BLaER1 treated with 17β-estradiol and CSF1 and Interleukin-3, amounts not matched to agents 10 nM and 100 nM (cell line): ENCODE data around the gene ARPC2.

ENCODE experiments used
- H3K27ac ChIP-seq, 11 experiments: shearing (Covaris generic); formaldehyde crosslinking; 2 replicates each; pipeline ENCODE4 v1.8.1; 2022
- H3K27me3 ChIP-seq, 11 experiments: shearing (Covaris generic); formaldehyde crosslinking; 2 replicates each; pipeline ENCODE4 v1.8.1; 2022
- H3K36me3 ChIP-seq, 11 experiments: shearing (Covaris generic); formaldehyde crosslinking; 2 replicates each; pipeline ENCODE4 v1.8.1; 2022
- H3K4me1 ChIP-seq, 10 experiments: shearing (Covaris generic); formaldehyde crosslinking; 2 replicates each; pipeline ENCODE4 v1.8.1; 2022
- H3K4me2 ChIP-seq, 11 experiments: shearing (Covaris generic); formaldehyde crosslinking; 2 replicates each; pipeline ENCODE4 v1.8.1; 2022
- H3K4me3 ChIP-seq, 10 experiments: shearing (Covaris generic); formaldehyde crosslinking; 2 replicates each; pipeline ENCODE4 v1.8.1; 2022
- H3K9ac ChIP-seq, 11 experiments: shearing (Covaris generic); formaldehyde crosslinking; 2 replicates each; pipeline ENCODE4 v1.8.1; 2022
- H3K9me3 ChIP-seq, 11 experiments: shearing (Covaris generic); formaldehyde crosslinking; replicated peaks in 1 of 11; 2 replicates each; pipeline ENCODE4 v1.8.1; 2022
- H4K20me1 ChIP-seq, 11 experiments: shearing (Covaris generic); formaldehyde crosslinking; 2 replicates each; pipeline ENCODE4 v1.8.1; 2022
- Cebpa-rat ChIP-seq, 11 experiments: shearing (Covaris generic); IDR thresholded peaks; 2 replicates each; pipeline ENCODE4 v1.8.1; 2022

Gene ARPC2

GRCh38 chr2:218261423-218262236 is 44.6 kb downstream of the ARPC2 start:
- peaks cover 0 to 54% (median 24%) of the 10 kb centered on the region in 11 experiments; a peak in 18 of 22 replicates for H4K20me1 ChIP-seq
- peak overlapping the region; percentile 78 to 98 (median 87) for H3K4me2 ChIP-seq
- H3K4me3 ChIP-seq: peak overlapping the region in 8 of 10 experiments; percentile 24 to 63 (median 29); a peak in 13 of 20 replicates
- H3K27ac ChIP-seq: peak overlapping the region; percentile 53 to 89 (median 79)
- TF ChIP-seq Cebpa-rat (IDR thresholded peaks at IDR 0.05): no peak
- H3K9me3 ChIP-seq: no peaks in the 10 kb centered on the region
- H3K27me3 ChIP-seq: no peaks in the 10 kb centered on the region
- peaks cover 64 to 99% (median 88%) of the 10 kb centered on the region in 10 experiments for H3K4me1 ChIP-seq
- peaks cover 38 to 48% (median 45%) of the 10 kb centered on the region in 11 experiments for H3K36me3 ChIP-seq
- H3K9ac ChIP-seq: peak overlapping the region; percentile 58 to 76 (median 70)

GRCh38 chr2:218262237-218262600 is 45.2 kb downstream of the ARPC2 start:
- peaks cover 0 to 54% (median 24%) of the 10 kb centered on the region in 11 experiments; a peak in 18 of 22 replicates for H4K20me1 ChIP-seq
- H3K4me1 ChIP-seq: peaks cover 59 to 99% (median 83%) of the 10 kb centered on the region in 10 experiments
- H3K4me3 ChIP-seq: peak overlapping the region in 6 of 10 experiments; percentile 24 to 63 (median 34); a peak in 10 of 20 replicates
- peak overlapping the region; percentile 78 to 98 (median 87) for H3K4me2 ChIP-seq
- H3K27ac ChIP-seq: peak overlapping the region; percentile 53 to 89 (median 79); a peak in 21 of 22 replicates
- no peaks in the 10 kb centered on the region for H3K9me3 ChIP-seq
- peak overlapping the region; percentile 58 to 76 (median 70) for H3K9ac ChIP-seq
- TF ChIP-seq Cebpa-rat (IDR thresholded peaks at IDR 0.05): no peak
- peaks cover 44 to 52% (median 48%) of the 10 kb centered on the region in 11 experiments for H3K36me3 ChIP-seq
- H3K27me3 ChIP-seq: no peaks in the 10 kb centered on the region

- no peak for TF ChIP-seq Cebpa-rat (IDR thresholded peaks at IDR 0.05)
- H3K4me1 ChIP-seq: peaks cover 52 to 94% (median 80%) of the 10 kb centered on the region in 10 experiments
These were observed 45.9 kb downstream of the ARPC2 start for GRCh38 chr2:218262631-218263586.

GRCh38 chr2:218263817-218264641 is 47.0 kb downstream of the ARPC2 start:
- TF ChIP-seq Cebpa-rat (IDR thresholded peaks at IDR 0.05): no peak
- Histone ChIP-seq H3K36me3 (peaks cover 49 to 66% (median 59%) of the 10 kb centered on the region in 11 experiments), H3K4me2 (peak overlapping the region in 10 of 11 experiments; percentile 31 to 98 (median 88); a peak in 18 of 22 replicates), H4K20me1 (peaks cover 0 to 70% (median 34%) of the 10 kb centered on the region in 11 experiments; a peak in 17 of 22 replicates), H3K9ac (peak overlapping the region in 10 of 11 experiments; percentile 33 to 76 (median 52); a peak in 16 of 22 replicates), H3K4me1 (peaks cover 49 to 93% (median 78%) of the 10 kb centered on the region in 10 experiments), H3K27me3 (no peaks in the 10 kb centered on the region), H3K27ac (peak overlapping the region in 10 of 11 experiments; percentile 10 to 89 (median 80); a peak in 17 of 22 replicates), H3K9me3 (no peaks in the 10 kb centered on the region), H3K4me3 (no peak overlapping the region)

More at GRCh38 chr2:218262631-218263586, 45.9 kb downstream of the ARPC2 start:
- Histone ChIP-seq H3K4me3 (peak overlapping the region in 4 of 10 experiments; percentile 27 to 63 (median 45); a peak in 4 of 20 replicates), H4K20me1 (peaks cover 0 to 59% (median 29%) of the 10 kb centered on the region in 11 experiments; a peak in 17 of 22 replicates), H3K36me3 (peaks cover 49 to 58% (median 55%) of the 10 kb centered on the region in 11 experiments), H3K4me2 (peak overlapping the region; percentile 78 to 98 (median 87)), H3K27me3 (no peaks in the 10 kb centered on the region), H3K27ac (peak overlapping the region in 10 of 11 experiments; percentile 66 to 89 (median 80); a peak in 16 of 22 replicates), H3K9me3 (no peaks in the 10 kb centered on the region), H3K9ac (peak overlapping the region in 9 of 11 experiments; percentile 58 to 76 (median 71); a peak in 13 of 22 replicates)

- no peak overlapping the region for H3K4me3 ChIP-seq
- no peaks in the 10 kb centered on the region for H3K9me3 ChIP-seq
- peaks cover 44 to 87% (median 72%) of the 10 kb centered on the region in 10 experiments for H3K4me1 ChIP-seq
These were observed 48.0 kb downstream of the ARPC2 start for GRCh38 chr2:218264773-218265561.

GRCh38 chr2:218265626-218266025 is 48.6 kb downstream of the ARPC2 start:
- H3K27ac ChIP-seq: peak overlapping the region in 4 of 11 experiments; percentile 15 to 82 (median 56); a peak in 4 of 22 replicates
- peaks cover 44 to 80% (median 67%) of the 10 kb centered on the region in 10 experiments for H3K4me1 ChIP-seq
- H3K4me2 ChIP-seq: no peak overlapping the region; a peak in 1 of 22 replicates
- no peaks in the 10 kb centered on the region for H3K27me3 ChIP-seq
- no peaks in the 10 kb centered on the region for H3K9me3 ChIP-seq
- TF ChIP-seq Cebpa-rat (IDR thresholded peaks at IDR 0.05): no peak
- H3K9ac ChIP-seq: peak overlapping the region in 8 of 11 experiments; percentile 5 to 62 (median 28); a peak in 7 of 22 replicates
- peaks cover 49 to 67% (median 59%) of the 10 kb centered on the region in 11 experiments for H3K36me3 ChIP-seq
- H4K20me1 ChIP-seq: peaks cover 0 to 76% (median 34%) of the 10 kb centered on the region in 11 experiments; a peak in 17 of 22 replicates
- no peak overlapping the region for H3K4me3 ChIP-seq

More at GRCh38 chr2:218264773-218265561, 48.0 kb downstream of the ARPC2 start:
- Histone ChIP-seq H3K27me3 (no peaks in the 10 kb centered on the region), H3K9ac (peak overlapping the region; percentile 4 to 76 (median 48); a peak in 16 of 22 replicates), H3K27ac (peak overlapping the region in 10 of 11 experiments; percentile 10 to 89 (median 80); a peak in 16 of 22 replicates), H4K20me1 (peaks cover 0 to 76% (median 34%) of the 10 kb centered on the region in 11 experiments; a peak in 17 of 22 replicates), H3K4me2 (peak overlapping the region in 10 of 11 experiments; percentile 31 to 98 (median 88); a peak in 18 of 22 replicates), H3K36me3 (peaks cover 49 to 67% (median 59%) of the 10 kb centered on the region in 11 experiments)
- no peak for TF ChIP-seq Cebpa-rat (IDR thresholded peaks at IDR 0.05)
